HepG2 (cell line): Measurements from ENCODE around the gene EFNA2. TPM values are rescaled to one million over a fixed set of nuclear protein-coding genes. Genes with fewer than 3 reads are reported as not detected.

Experiments
- AGO1 ChIP-seq: fragments of 200-400 bp; formaldehyde crosslinking; IDR thresholded peaks from 2 replicates; pipeline ENCODE4 v1.6.1; 2017; ENCODE audit warnings: mild to moderate bottlenecking, low read depth, low read length, moderate library complexity; ENCODE audit not compliant: poor library complexity, severe bottlenecking
- ATM ChIP-seq: fragments of 450-650 bp; IDR thresholded peaks from 2 replicates; pipeline ENCODE4 v1.7.1; 2017; ENCODE audit warnings: mild to moderate bottlenecking, borderline replicate concordance
- BORCS8-MEF2B ChIP-seq: sonication (generic); formaldehyde crosslinking; IDR thresholded peaks from 2 replicates; pipeline ENCODE4 v1.8.0; 2022; ENCODE audit warnings: mild to moderate bottlenecking, missing genetic modification reagents
- ELF1 ChIP-seq: sonication (generic); formaldehyde crosslinking; IDR thresholded peaks from 2 replicates; pipeline ENCODE4 v1.4.0; 2020; ENCODE audit warnings: missing genetic modification reagents
- ELF3 ChIP-seq: IDR thresholded peaks from 2 replicates; pipeline ENCODE4 v1.6.1; 2016; ENCODE audit warnings: missing genetic modification reagents, missing compliant biosample characterization
- EP300 ChIP-seq, 3 experiments: sonication (generic) in 1 of 3; formaldehyde crosslinking in 1 of 3; IDR thresholded peaks; 2 replicates each; pipeline versions ENCODE4 v1.5.1 to v1.6.1; 2011 to 2020; ENCODE audit warnings: low read depth in 2 of 3, low read length in 2 of 3, borderline replicate concordance in 1 of 3, improper control_type of control experiment in 1 of 3, mild to moderate bottlenecking in 1 of 3, missing genetic modification reagents in 1 of 3, moderate library complexity in 1 of 3
- GABPA ChIP-seq, 2 experiments: IDR thresholded peaks; 2 replicates each; pipeline ENCODE4 v1.6.1; 2011 to 2016; ENCODE audit warnings: low read depth in 2 of 2, low read length in 1 of 2, missing biosample characterization in 1 of 2, missing genetic modification characterization in 1 of 2
- HMG20B ChIP-seq: conservative IDR thresholded peaks from 2 replicates; pipeline ENCODE4 v1.6.1; 2016; ENCODE audit warnings: missing genetic modification reagents, missing compliant biosample characterization
- HNRNPL ChIP-seq: fragments of 200-400 bp; formaldehyde crosslinking; IDR thresholded peaks from 2 replicates; pipeline ENCODE4 v1.6.1; 2017; ENCODE audit warnings: mild to moderate bottlenecking, low read depth, low read length
- KDM4B ChIP-seq: sonication (generic); formaldehyde crosslinking; IDR thresholded peaks from 2 replicates; pipeline ENCODE4 v1.4.0; 2020; ENCODE audit warnings: missing genetic modification reagents
- NR2C2 ChIP-seq: sonication (generic); formaldehyde crosslinking; IDR thresholded peaks from 2 replicates; pipeline ENCODE4 v1.4.0; 2020; ENCODE audit warnings: missing genetic modification reagents, mild to moderate bottlenecking, moderate library complexity, borderline replicate concordance
- PATZ1 ChIP-seq: sonication (generic); formaldehyde crosslinking; IDR thresholded peaks from 2 replicates; pipeline ENCODE4 v1.4.0; 2020; ENCODE audit warnings: missing genetic modification reagents
- SP4 ChIP-seq: sonication (generic); formaldehyde crosslinking; IDR thresholded peaks from 2 replicates; pipeline ENCODE4 v1.8.1; 2023; ENCODE audit warnings: mild to moderate bottlenecking, missing genetic modification reagents
- SP5 ChIP-seq: IDR thresholded peaks from 2 replicates; pipeline ENCODE4 v1.6.1; 2016; ENCODE audit warnings: low read depth, borderline replicate concordance
- ZBTB7A ChIP-seq: sonication (generic); formaldehyde crosslinking; IDR thresholded peaks from 2 replicates; pipeline ENCODE4 v1.8.0; 2022; ENCODE audit warnings: mild to moderate bottlenecking, missing genetic modification reagents
- ZMYM2 ChIP-seq: sonication (generic); formaldehyde crosslinking; IDR thresholded peaks from 2 replicates; pipeline ENCODE4 v1.8.0; 2022; ENCODE audit warnings: mild to moderate bottlenecking, missing genetic modification reagents
- ZNF101 ChIP-seq: sonication (generic); formaldehyde crosslinking; IDR thresholded peaks from 2 replicates; pipeline ENCODE4 v1.4.0; 2020; ENCODE audit warnings: mild to moderate bottlenecking, low read depth, missing genetic modification reagents, borderline replicate concordance
- ZNF281 ChIP-seq: sonication (generic); formaldehyde crosslinking; IDR thresholded peaks from 2 replicates; pipeline ENCODE4 v1.4.0; 2020; ENCODE audit warnings: missing genetic modification reagents, borderline replicate concordance
- ZNF562 ChIP-seq: sonication (generic); formaldehyde crosslinking; IDR thresholded peaks from 2 replicates; pipeline ENCODE4 v1.8.0; 2022; ENCODE audit warnings: missing genetic modification reagents, borderline replicate concordance
- ZNF605 ChIP-seq: sonication (generic); formaldehyde crosslinking; IDR thresholded peaks from 2 replicates; pipeline ENCODE4 v1.8.0; 2022; ENCODE audit warnings: mild to moderate bottlenecking, missing genetic modification reagents
- ZNF710 ChIP-seq: sonication (generic); formaldehyde crosslinking; IDR thresholded peaks from 2 replicates; pipeline ENCODE4 v1.5.0; 2020; ENCODE audit warnings: mild to moderate bottlenecking, missing genetic modification reagents, borderline replicate concordance
- ZSCAN25 ChIP-seq: sonication (generic); formaldehyde crosslinking; IDR thresholded peaks from 2 replicates; pipeline ENCODE4 v1.8.0; 2022; ENCODE audit warnings: mild to moderate bottlenecking, missing genetic modification reagents
- polyA plus RNA-seq, 8 experiments: library from polyadenylated mRNA; depleted of rRNA in 3 of 8; stranded (reverse) in 7 of 8; unstranded in 1 of 8; fragments of >200 nt; fragmentation: Illumina TruSeq in 4 of 8; extraction: Trizol in 4 of 8; gene quantifications; 2 replicates each; pipeline versions ENCODE4 v1.2.1 to v1.2.3, GENCODE V29; 2011 to 2016; ENCODE audit warnings: low read depth in 4 of 8, missing spikeins in 1 of 8, mixed read lengths in 1 of 8; ENCODE audit not compliant: insufficient read depth in 1 of 8
- total RNA-seq, 5 experiments: library from RNA; depleted of rRNA; stranded (reverse); fragments of >200 nt; fragmentation: Illumina TruSeq; extraction: Trizol; gene quantifications; 2 replicates each; pipeline ENCODE4 v1.2.3, GENCODE V29; 2016; ENCODE audit warnings: low read depth in 1 of 5

The EFNA2 gene
- total and polyA plus RNA-seq, 2 of the 13 experiments (the other 11 are each of a cell fraction or from before 2014, with no cell fraction given) = 6.0 to 9.9 TPM

GRCh38 chr19:1262623-1263123 is 23.0 kb upstream of the EFNA2 start (continued):
- no peak for TF ChIP-seq ZNF605 (CRISPR knock-in tag)
- peak; percentile 57; the same call in 1 of the 2 replicates for TF ChIP-seq ZSCAN25
- peak; percentile 42; the same call in 1 of the 2 replicates for TF ChIP-seq ZBTB7A (CRISPR knock-in tag)
- no peak for TF ChIP-seq ZMYM2
- TF ChIP-seq PATZ1 = peak; percentile 93
- peak; percentile 25; the same call in 1 of the 2 replicates for TF ChIP-seq ELF1 (CRISPR knock-in tag)
- TF ChIP-seq SP5 (CRISPR knock-in tag) = peak; percentile 72; the same call in 1 of the 2 replicates
- no peak for TF ChIP-seq GABPA (IDR thresholded peaks at IDR 0.05; ENCODE audit: low read depth, low read length)
- peak; percentile 33; the same call in 1 of the 2 replicates for TF ChIP-seq GABPA (CRISPR knock-in tag; IDR thresholded peaks at IDR 0.05; ENCODE audit: low read depth)
- no peak for TF ChIP-seq KDM4B (CRISPR knock-in tag)
- peak; percentile 35; the same call in 1 of the 2 replicates for TF ChIP-seq ZNF710 (CRISPR knock-in tag)
- TF ChIP-seq BORCS8-MEF2B (CRISPR knock-in tag) = no peak
- TF ChIP-seq HNRNPL = peak; percentile 74; the same call in 1 of the 2 replicates
- peak; percentile 11 for TF ChIP-seq AGO1
- no peak for TF ChIP-seq ZNF101 (CRISPR knock-in tag)
- TF ChIP-seq NR2C2 (CRISPR knock-in tag) = peak; percentile 15; the same call in 1 of the 2 replicates
- TF ChIP-seq EP300 (IDR thresholded peaks at IDR 0.05; ENCODE audit: low read depth in 2 of 2, low read length in 2 of 2) = peak in 1 of 2 experiments; percentile 31; a peak in 1 of 4 replicates
- no peak; the same call in 1 of the 2 replicates for TF ChIP-seq EP300 (CRISPR knock-in tag; IDR thresholded peaks at IDR 0.05; ENCODE audit: borderline replicate concordance)
- TF ChIP-seq SP4 (CRISPR knock-in tag) = 0 out of 2 replicates have a peak, but pooled peaks have one; percentile 4
- TF ChIP-seq ELF3 (CRISPR knock-in tag) = peak; percentile 18; the same call in 1 of the 2 replicates
- TF ChIP-seq HMG20B (CRISPR knock-in tag) = 0 out of 2 replicates have a peak, but pooled peaks have one; percentile 29
- TF ChIP-seq ATM = no peak
- 0 out of 2 replicates have a peak, but pooled peaks have one; percentile 4 for TF ChIP-seq ZNF281 (CRISPR knock-in tag)
- TF ChIP-seq ZNF562 (CRISPR knock-in tag) = no peak
